GM06990 (cell line): ENCODE results near the gene BACH2.
"Not testable (repeated sequence)": the region's sequence is repeated elsewhere in the genome, so short reads cannot be mapped to it uniquely, and the experiment has no call there.

Experiments used
- DNase-seq: peaks from one replicate; pipeline ENCODE4 v3.0.0-alpha.2; 2011; ENCODE audit not compliant: insufficient read length; ENCODE audit errors: extremely low read depth
- H3K27me3 ChIP-seq: replicated peaks from 2 replicates; pipeline ENCODE4 v1.6.0; 2011; ENCODE audit warnings: low read length; ENCODE audit not compliant: control insufficient read depth, insufficient read depth
- H3K36me3 ChIP-seq: 2 replicates; pipeline ENCODE4 v1.5.1; 2011; ENCODE audit warnings: low read length; ENCODE audit not compliant: control insufficient read depth, insufficient read depth
- H3K4me3 ChIP-seq: replicated peaks from 2 replicates; pipeline ENCODE4 v1.5.1; 2011; ENCODE audit warnings: low read depth, mild to moderate bottlenecking, control low read depth, low read length
- CTCF ChIP-seq: IDR thresholded peaks from 2 replicates; pipeline ENCODE4 v1.5.1; 2011; ENCODE audit warnings: low read length, control low read depth, mild to moderate bottlenecking, inconsistent platforms; ENCODE audit not compliant: insufficient read depth, poor library complexity, severe bottlenecking

Gene BACH2

GRCh38 chr6:90035047-90035723, 261.5 kb downstream of the BACH2 start:
- DNase-seq, result no peak
- Histone ChIP-seq H3K27me3 (no peaks in the 10 kb centered on the region; the same call in 1 of the 2 replicates), H3K4me3 (no peak overlapping the region), H3K36me3 (no peaks in the 10 kb centered on the region)
- TF ChIP-seq CTCF, result no peak

- DNase-seq, result no peak
- no peaks in the 10 kb centered on the region for H3K36me3 ChIP-seq
- no peak for TF ChIP-seq CTCF
Observed at GRCh38 chr6:90033746-90034271, 262.8 kb downstream of the BACH2 start.

GRCh38 chr6:90032489-90033212, 264.0 kb downstream of the BACH2 start:
- not testable (repeated sequence) for H3K36me3 ChIP-seq, H3K4me3 ChIP-seq, H3K27me3 ChIP-seq, DNase-seq

More at GRCh38 chr6:90033746-90034271, 262.8 kb downstream of the BACH2 start:
- Histone ChIP-seq H3K27me3 (no peaks in the 10 kb centered on the region; the same call in none of the 2 replicates), H3K4me3 (no peak overlapping the region)

- Histone ChIP-seq H3K27me3 (no peaks in the 10 kb centered on the region; the same call in none of the 2 replicates), H3K36me3 (no peaks in the 10 kb centered on the region), H3K4me3 (no peak overlapping the region)
- no peak for TF ChIP-seq CTCF
- DNase-seq, result no peak
Observed at GRCh38 chr6:90028995-90029635, 267.5 kb downstream of the BACH2 start.

GRCh38 chr6:90028066-90028778, 268.4 kb downstream of the BACH2 start:
- H3K36me3 ChIP-seq, result no peaks in the 10 kb centered on the region
- no peak for DNase-seq
- TF ChIP-seq CTCF, result no peak
- no peak overlapping the region for H3K4me3 ChIP-seq
- no peaks in the 10 kb centered on the region; the same call in none of the 2 replicates for H3K27me3 ChIP-seq
